IMR-90 (cell line): ENCODE results near the gene TMEM9.

Experiments
- CTCF ChIP-seq: conservative IDR thresholded peaks from 2 replicates; pipeline ENCODE4 v1.5.1; 2012; ENCODE audit warnings: mild to moderate bottlenecking, low read depth, low read length, improper control_type of control experiment
- MXI1 ChIP-seq: IDR thresholded peaks from 2 replicates; pipeline ENCODE4 v1.6.1; 2012; ENCODE audit warnings: low read depth, mild to moderate bottlenecking, low read length, moderate library complexity, borderline replicate concordance

- TF ChIP-seq MXI1 (no peak), CTCF (no peak)
These were observed 17.3 kb downstream of the TMEM9 start for GRCh38 chr1:201137024-201137392.
